ENCODE results near the gene C7orf57. TPM values are rescaled to one million over a fixed set of nuclear protein-coding genes. Genes with fewer than 3 reads are reported as not detected.

C7orf57 gene
- total RNA-seq, 2 donors from 2014 or later = not detected

DNA sequence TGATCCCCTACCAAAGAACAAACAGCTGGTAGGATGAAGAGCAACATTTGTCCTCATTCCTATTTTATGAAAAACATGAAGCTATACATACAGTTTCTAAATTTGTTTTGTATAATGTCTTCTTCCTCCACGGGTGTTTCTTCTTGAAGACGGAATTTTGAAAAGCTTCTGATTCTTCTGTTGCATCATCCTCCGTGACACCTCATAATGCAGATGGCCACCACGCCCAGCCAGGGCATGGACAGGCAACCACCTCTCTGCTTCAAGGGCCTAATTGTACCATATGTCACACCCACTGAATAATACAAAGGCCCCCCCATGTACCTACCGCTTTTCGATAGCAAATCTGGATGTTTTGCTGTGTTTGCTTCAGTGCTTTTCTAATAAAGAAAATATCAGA, 6.4 kb upstream of the C7orf57 start, which contains the start of gene SUN3:
Gene SUN3, minus strand, starts transcription at position 170 of the 400 bp plus-strand sequence. Its CDS starts 169 bp downstream, at position 1.
- intact Hi-C loops (cut with DNase I) = no loop called here

GRCh38 chr7:48031111-48031510, 4.2 kb upstream of the C7orf57 start:
- DNase-seq (ENCODE audit: low spot score) = no peak
- intact Hi-C loops (cut with DNase I) = no loop called here

More for the DNA sequence above, 6.4 kb upstream of the C7orf57 start, which contains the start of gene SUN3:
- no peak for DNase-seq (ENCODE audit: low spot score)

- DNase-seq (ENCODE audit: low spot score) = no peak
- intact Hi-C loops (cut with DNase I) = no loop called here
Measured at GRCh38 chr7:48033922-48034321, 1.4 kb upstream of the C7orf57 start.

DNA sequence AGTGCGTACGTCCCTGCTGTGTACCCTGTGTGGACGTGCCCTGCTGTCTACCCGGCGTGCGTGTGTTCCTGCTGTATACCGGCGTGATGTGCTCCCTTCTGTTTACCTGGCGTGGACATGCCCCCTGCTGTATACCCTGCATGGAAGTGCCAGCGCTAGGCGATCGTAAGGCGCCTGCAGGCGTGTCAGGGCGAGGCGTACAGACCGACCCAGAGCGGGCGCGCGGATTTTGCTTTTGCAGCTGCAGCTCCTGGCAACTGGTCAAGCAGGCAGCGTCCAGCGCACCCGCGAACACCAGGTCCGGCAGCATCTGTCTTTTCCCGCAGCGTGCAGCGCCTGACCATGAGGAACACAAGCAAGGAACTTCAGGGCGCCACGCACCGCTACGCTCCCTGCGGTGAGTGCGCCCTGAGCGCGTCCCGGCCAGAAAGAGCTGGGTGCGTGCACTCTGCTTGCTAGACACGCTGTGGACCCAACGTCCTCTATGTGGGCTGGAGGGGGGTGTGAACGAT, 680 bp downstream of the C7orf57 start:
- peak; percentile 85 for DNase-seq (ENCODE audit: low spot score)

DNA sequence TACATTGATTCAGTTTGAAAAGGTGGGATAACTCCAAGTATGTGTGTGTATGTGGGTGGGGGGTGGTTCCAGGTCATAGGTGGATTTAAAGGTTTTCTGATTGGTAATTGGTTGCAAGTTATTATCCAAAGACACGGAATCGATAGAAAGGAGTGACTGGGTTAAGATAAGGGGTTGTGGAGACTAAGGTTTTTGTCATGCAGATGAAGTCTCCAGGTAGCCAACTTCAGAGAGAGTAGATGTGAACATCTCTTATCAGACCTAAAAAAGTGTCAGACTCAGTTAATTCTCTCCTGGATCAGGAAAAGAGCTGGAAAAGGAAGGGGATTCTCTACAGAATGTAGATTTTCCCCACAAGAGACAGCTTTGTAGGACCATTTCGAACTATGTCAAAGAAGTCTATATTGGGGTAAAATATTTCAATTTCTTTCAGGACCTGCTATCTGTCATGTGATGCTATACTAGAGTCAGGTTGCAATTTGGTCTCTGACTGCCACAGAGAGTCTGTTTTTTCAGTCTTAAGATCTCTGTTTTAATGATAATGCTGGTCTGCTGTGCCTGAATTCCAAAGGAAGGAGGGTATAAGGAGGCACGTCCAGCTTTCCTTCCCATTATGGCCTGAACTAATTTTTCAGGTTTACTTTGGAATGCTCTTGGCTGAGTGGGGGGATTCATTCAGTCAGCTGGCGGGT, 3.6 kb downstream of the C7orf57 start:
- intact Hi-C loops (cut with DNase I) = no loop called here
- DNase-seq (ENCODE audit: low spot score) = no peak

More for the DNA sequence above, 680 bp downstream of the C7orf57 start:
- intact Hi-C loops (cut with DNase I) = no loop called here

DNA sequence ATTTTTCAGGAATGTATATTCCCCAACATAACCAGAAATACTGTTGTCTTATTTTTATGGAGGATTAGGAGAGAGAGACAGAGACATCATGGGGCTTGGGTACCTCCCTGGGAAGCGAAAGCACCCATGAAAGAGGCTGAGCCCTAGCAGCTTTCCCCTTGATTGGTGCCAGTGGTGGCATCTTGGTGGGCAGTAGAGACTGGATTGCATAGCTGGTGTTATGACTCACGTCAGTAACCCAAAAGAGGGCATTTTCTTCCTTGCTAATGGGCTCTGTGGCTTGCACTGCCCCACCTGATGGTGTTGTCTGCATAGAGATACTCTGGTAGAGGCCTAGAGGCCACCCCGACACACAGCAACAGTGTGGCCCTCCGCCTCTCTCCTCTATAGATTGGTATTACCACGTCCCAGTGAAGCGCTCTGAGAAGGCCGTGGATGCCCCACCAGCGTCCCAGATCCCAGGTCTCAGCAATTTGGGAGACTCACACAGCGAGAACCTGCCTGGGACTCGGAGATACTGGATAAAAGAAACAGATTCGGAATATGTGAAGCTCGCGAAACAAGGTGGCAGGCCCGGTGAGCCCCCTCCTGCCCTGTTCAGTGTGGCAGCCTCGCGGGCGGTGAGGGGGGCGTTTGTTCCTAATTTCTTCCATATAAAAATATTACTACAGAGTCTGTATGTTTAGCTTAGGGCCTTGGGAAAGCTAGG, 5.8 kb downstream of the C7orf57 start:
- DNase-seq (ENCODE audit: low spot score) = no peak
- intact Hi-C loops (cut with DNase I) = no loop called here

GRCh38 chr7:48041653-48041970, 6.3 kb downstream of the C7orf57 start:
- DNase-seq (ENCODE audit: low spot score) = no peak
- intact Hi-C loops (cut with DNase I) = no loop called here

- DNase-seq (ENCODE audit: low spot score) = no peak
Measured at GRCh38 chr7:48042216-48042615, 6.9 kb downstream of the C7orf57 start.

DNA sequence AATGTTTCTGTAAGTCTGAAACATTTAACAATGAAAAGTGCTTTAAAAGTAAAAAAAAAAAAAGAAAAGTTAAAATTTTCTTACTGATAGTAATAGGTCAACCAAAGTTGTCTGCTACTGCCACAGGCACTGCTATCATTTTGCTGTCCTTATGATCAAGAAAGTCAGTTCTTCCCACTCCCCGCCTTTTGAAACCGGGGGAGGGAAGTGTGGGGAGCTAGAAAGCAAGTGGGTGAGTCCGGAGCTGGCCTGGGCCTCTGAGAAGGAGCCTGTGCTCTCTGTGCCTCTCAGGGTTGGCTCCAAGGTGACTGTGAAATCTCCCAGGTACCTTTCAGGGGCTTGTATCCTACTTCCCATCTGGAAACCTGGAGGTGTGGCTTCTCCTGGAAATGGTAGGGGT, 7.3 kb downstream of the C7orf57 start:
- intact Hi-C loops (cut with DNase I) = no loop called here

More at GRCh38 chr7:48042216-48042615, 6.9 kb downstream of the C7orf57 start:
- intact Hi-C loops (cut with DNase I) = no loop called here

DNA sequence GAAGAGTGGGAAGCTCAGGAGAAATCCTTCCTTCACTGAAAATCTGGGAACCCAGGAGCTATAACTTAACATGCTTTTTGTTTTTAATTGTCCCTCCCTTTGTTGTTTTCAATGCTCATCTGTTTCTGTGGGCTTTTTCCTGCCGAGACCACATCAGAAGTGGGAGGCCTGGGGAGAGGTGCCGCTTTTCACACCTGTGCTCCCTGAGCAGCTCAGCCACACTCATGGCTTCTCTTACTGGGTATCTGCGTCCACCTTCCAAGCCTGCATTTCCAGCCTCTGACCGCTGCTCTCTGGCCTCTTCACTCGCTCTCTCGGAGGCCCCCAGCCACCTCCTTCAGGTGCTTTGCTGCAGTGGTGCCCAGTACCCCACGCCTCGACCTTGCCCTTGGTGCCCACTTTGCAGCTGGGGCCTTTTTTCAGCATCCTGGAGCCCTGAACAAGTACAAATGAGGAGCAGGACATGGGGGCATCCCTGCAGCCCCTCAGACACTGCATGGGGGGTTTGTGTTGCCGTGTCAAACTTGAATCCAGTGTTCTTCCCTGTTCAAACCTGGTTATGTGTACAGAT, 9.9 kb downstream of the C7orf57 start:
- intact Hi-C loops (cut with DNase I) = no loop called here

More for the DNA sequence above, 7.3 kb downstream of the C7orf57 start:
- DNase-seq (ENCODE audit: low spot score) = no peak

DNA sequence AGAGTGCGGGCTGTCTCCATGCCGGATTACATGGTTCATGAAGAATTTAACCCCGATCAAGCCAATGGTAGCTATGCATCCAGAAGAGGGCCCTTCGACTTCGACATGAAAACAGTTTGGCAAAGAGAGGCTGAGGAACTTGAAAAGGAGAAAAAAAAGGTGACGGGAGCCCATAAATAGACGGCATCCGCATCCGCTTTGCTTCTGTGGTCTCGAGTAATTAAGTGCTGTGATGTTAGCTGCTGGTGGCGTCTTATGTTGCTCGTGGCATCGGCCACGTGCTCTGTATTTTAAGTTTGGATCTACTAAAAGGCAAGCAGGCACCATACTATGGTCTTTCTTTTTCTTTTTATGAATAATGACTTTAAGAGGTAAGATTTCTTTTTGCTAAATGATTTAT, 11.1 kb downstream of the C7orf57 start:
- no peak for DNase-seq (ENCODE audit: low spot score)
- intact Hi-C loops (cut with DNase I) = no loop called here

More for the DNA sequence above, 9.9 kb downstream of the C7orf57 start:
- no peak for DNase-seq (ENCODE audit: low spot score)

DNA sequence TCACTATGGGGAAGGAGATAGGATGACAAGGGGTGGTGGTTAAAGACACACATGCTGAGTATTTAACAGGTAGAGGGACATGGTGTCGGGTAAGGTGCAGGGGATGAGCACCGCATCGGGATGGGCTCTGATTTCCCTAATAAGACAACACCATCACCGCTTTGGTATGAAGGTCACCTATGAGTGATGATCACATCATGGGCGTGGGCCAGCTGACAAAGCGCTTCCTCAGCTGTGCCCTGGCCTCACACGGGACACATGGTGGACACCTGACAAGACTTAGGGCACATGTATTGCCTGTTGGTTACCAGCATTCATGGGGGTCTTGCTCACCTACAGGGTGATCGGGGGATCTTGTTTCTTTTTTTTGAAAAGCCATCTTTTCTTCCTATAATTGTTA, 12.8 kb downstream of the C7orf57 start:
- intact Hi-C loops (cut with DNase I) = no loop called here
- DNase-seq (ENCODE audit: low spot score) = no peak

- no peak for DNase-seq (ENCODE audit: low spot score)
- intact Hi-C loops (cut with DNase I) = no loop called here
Measured at GRCh38 chr7:48049850-48050249, 14.5 kb downstream of the C7orf57 start.

DNA sequence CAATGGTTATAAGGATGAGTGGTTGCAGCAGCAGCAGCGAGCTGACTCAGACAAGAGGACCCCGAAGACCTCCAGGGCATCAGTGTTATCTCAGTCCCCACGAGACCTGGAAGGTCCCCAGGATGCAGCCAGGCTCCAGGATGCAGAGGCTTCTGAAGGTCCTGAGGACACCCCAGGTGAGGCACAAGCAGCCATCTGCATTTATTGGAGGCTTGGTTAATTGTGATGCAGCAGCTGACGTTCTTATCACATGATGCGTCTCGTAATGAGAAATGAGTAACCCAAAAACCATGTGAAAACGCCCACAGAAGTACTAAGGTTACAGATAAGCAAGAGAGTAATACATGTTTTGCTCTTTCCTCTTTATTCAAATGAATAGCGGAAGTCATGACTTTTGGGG, 17.4 kb downstream of the C7orf57 start:
- intact Hi-C loops (cut with DNase I) = no loop called here
- no peak for DNase-seq (ENCODE audit: low spot score)

DNA sequence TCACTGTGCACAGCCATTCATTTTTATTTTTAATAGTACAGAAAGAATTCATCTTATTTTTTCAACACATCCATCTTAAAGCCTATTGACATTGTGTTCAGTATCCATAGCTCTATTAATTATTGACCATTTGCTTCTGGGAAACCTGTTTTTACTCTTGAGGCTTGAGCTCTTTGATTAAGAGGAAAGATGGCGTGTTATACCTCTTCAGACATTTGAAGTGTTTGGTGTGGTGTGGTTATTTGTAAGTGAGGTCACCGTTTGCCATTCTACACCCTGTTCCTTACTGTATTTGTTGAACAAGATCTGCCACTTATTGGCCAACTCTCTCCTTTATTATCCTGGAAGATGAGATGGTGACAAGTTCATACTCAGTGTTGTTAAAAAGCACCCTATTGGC, 18.4 kb downstream of the C7orf57 start:
- intact Hi-C loops (cut with DNase I) = no loop called here
- no peak for DNase-seq (ENCODE audit: low spot score)

DNA sequence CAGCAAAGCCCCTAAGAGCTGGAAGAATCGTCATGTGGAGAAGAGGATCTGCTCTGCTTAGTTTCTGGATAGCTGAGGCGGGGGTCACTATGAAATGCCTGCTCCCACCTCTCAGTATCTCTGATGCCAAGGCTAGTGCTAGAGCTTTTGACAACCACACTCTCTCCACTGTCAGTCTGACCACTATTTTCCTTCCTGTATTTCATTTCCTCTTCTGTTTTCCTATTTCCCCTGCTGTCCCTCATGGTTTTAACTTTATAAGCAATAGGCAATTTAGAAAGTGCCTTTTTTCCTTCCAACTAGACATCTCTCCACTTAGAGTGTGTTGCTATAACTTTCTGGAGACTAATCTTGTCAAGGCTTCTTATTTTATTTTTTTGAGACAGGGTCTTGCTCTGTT, 23.6 kb downstream of the C7orf57 start:
- DNase-seq (ENCODE audit: low spot score) = no peak
- intact Hi-C loops (cut with DNase I) = no loop called here

DNA sequence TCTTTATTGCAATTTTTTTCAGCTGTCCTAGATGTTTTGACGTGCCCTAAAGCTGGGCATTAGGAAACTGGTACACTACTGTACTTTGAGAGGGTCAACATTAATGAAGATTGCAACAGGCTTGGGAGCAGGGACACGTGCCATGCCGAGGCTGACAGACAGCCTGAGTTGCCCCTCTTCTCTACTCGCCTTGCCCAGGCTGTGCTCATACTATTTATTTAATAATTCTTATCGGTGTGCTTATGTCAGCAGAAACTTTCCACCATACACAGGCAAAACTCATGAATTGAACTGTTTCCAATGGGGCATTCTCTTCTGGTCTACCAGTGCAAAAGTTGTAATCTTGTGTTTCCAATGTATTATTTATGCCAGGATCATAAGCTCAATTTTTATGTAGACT, 24.4 kb downstream of the C7orf57 start:
- intact Hi-C loops (cut with DNase I) = no loop called here
- DNase-seq (ENCODE audit: low spot score) = no peak

- intact Hi-C loops (cut with DNase I) = no loop called here
- DNase-seq (ENCODE audit: low spot score) = no peak
Measured at GRCh38 chr7:48063985-48064384, 28.6 kb downstream of the C7orf57 start.

DNA sequence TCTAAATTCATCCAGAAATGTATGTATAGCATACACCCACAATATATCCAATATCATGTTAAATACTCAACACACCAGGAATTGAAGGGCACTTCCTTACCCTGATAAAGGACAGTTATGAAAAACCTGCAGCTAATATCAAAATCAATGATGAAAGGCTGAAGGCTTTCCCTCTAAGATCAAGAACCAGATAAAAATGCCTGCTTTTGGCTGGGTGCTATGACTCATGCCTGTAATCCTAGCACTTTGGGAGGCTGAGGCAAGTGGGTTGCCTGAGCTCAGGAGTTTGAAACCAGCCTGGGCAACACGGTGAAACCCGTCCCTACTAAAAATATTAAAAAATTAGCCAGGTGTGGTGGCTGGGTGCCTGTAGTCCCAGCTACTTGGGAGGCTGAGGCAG, 32.1 kb downstream of the C7orf57 start:
- intact Hi-C loops (cut with DNase I) = no loop called here
- no peak for DNase-seq (ENCODE audit: low spot score)

GRCh38 chr7:48074204-48074654, 38.9 kb downstream of the C7orf57 start:
- no peak for DNase-seq (ENCODE audit: low spot score)
- intact Hi-C loops (cut with DNase I) = no loop called here

All from posterior vena cava (tissue), 2 donors.